ENCODE results near the gene TBC1D10B.
"Not testable (repeated sequence)": the region's sequence is repeated elsewhere in the genome, so short reads cannot be mapped to it uniquely, and the experiment has no call there.

Gene TBC1D10B

GRCh38 chr16:30324220-30324619 lies 46.1 kb downstream of the TBC1D10B start:
- DNase-seq: not testable (repeated sequence)

GRCh38 chr16:30318647-30319046 lies 51.6 kb downstream of the TBC1D10B start:
- DNase-seq: not testable (repeated sequence)

GRCh38 chr16:30310937-30311336 lies 59.4 kb downstream of the TBC1D10B start:
- DNase-seq: not testable (repeated sequence)

GRCh38 chr16:30309255-30309654 lies 61.0 kb downstream of the TBC1D10B start:
- DNase-seq: not testable (repeated sequence)
